ENCODE results near the gene LAMTOR3.

- TF ChIP-seq, protein P1, sequence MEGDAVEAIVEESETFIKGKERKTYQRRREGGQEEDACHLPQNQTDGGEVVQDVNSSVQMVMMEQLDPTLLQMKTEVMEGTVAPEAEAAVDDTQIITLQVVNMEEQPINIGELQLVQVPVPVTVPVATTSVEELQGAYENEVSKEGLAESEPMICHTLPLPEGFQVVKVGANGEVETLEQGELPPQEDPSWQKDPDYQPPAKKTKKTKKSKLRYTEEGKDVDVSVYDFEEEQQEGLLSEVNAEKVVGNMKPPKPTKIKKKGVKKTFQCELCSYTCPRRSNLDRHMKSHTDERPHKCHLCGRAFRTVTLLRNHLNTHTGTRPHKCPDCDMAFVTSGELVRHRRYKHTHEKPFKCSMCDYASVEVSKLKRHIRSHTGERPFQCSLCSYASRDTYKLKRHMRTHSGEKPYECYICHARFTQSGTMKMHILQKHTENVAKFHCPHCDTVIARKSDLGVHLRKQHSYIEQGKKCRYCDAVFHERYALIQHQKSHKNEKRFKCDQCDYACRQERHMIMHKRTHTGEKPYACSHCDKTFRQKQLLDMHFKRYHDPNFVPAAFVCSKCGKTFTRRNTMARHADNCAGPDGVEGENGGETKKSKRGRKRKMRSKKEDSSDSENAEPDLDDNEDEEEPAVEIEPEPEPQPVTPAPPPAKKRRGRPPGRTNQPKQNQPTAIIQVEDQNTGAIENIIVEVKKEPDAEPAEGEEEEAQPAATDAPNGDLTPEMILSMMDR (IDR thresholded peaks at IDR 0.05; ENCODE audit: insufficient read depth, low read length, poor library complexity, severe bottlenecking) = no peak
- TF ChIP-seq EZH2phosphoT487 (conservative IDR thresholded peaks at IDR 0.05; ENCODE audit: low read length) = no peak
Measured at GRCh38 chr4:99863804-99864203, 30.4 kb downstream of the LAMTOR3 start.

Data from SU-DHL-6 (cell line).